Lower leg skin (tissue), 4 donors: Measurements from ENCODE around the gene TMED10. TPM values are rescaled to one million over a fixed set of nuclear protein-coding genes. Genes with fewer than 3 reads are reported as not detected.

Experiments used
- DNase-seq, 2 donors: peaks; one replicate each; pipeline ENCODE4 v3.0.0-alpha.2; 2019; ENCODE audit warnings: low spot score in 2 of 2
- H3K4me3 ChIP-seq: fragments of 200-600 bp; sonication (generic); 2 replicates; pipeline ENCODE4 v1.5.1; 2017; ENCODE audit warnings: mild to moderate bottlenecking, low read depth; ENCODE audit not compliant: poor library complexity, severe bottlenecking
- CTCF ChIP-seq, 3 donors: fragments of 450-650 bp; IDR thresholded peaks; one replicate each; pipeline ENCODE4 v1.5.1; 2016; ENCODE audit warnings: antibody characterized with exemption in 3 of 3, mild to moderate bottlenecking in 3 of 3, moderate library complexity in 2 of 3
- POLR2A ChIP-seq, 2 donors: fragments of 450-650 bp; IDR thresholded peaks; one replicate each; pipeline ENCODE4 v1.6.1; 2016 to 2017; ENCODE audit warnings: antibody characterized with exemption in 2 of 2, mild to moderate bottlenecking in 1 of 2, moderate library complexity in 1 of 2
- WGBS, 2 donors: methylation state at CpG; one replicate each; pipeline ENCODE4 v1.1.5; 2018; 5-methylcytosine and 5-hydroxymethylcytosine counted together
- intact Hi-C: fragments of 100-400 bp; cut with DNase I; formaldehyde crosslinking; loops from one replicate; pipeline ENCODE4 v1.15.0; 2023; ENCODE audit warnings: low total_unique reads
- total RNA-seq, 4 donors: library from RNA; depleted of rRNA; stranded (reverse); fragments of >200 nt; gene quantifications; one replicate each; pipeline ENCODE4 v1.1.0, GENCODE V29; 2016

The TMED10 gene
- total RNA-seq, 4 donors from 2014 or later = 144 to 208 (median 184) TPM

- no peak overlapping the region for H3K4me3 ChIP-seq
- DNase-seq = no peak
- intact Hi-C loops = no loop called here
- TF ChIP-seq CTCF (IDR thresholded peaks at IDR 0.05) = no peak
- TF ChIP-seq POLR2A (IDR thresholded peaks at IDR 0.05) = no peak
- 72 to 76% methylated on average over 9 of the region's 9 CpGs for WGBS, 2 donors
Measured at GRCh38 chr14:75220156-75220555, 43.7 kb upstream of the TMED10 start.

GRCh38 chr14:75217508-75218206, 41.2 kb upstream of the TMED10 start:
- WGBS, 2 donors = 54 to 57% methylated on average over 4 of the region's 4 CpGs
- DNase-seq = no peak
- TF ChIP-seq POLR2A (IDR thresholded peaks at IDR 0.05) = no peak
- TF ChIP-seq CTCF (IDR thresholded peaks at IDR 0.05) = no peak
- H3K4me3 ChIP-seq = no peak overlapping the region
- intact Hi-C loops = no loop called here

GRCh38 chr14:75216427-75217006, 40.1 kb upstream of the TMED10 start:
- WGBS, 2 donors = 82 to 85% methylated on average over 6 of the region's 6 CpGs
- no peak for DNase-seq
- no peak overlapping the region for H3K4me3 ChIP-seq
- intact Hi-C loops = no loop called here
- no peak for TF ChIP-seq POLR2A (IDR thresholded peaks at IDR 0.05)
- no peak for TF ChIP-seq CTCF (IDR thresholded peaks at IDR 0.05)

- no peak for DNase-seq
- 84 to 91% methylated on average over 6 of the region's 6 CpGs for WGBS, 2 donors
- intact Hi-C loops = no loop called here
- TF ChIP-seq POLR2A (IDR thresholded peaks at IDR 0.05) = no peak
- TF ChIP-seq CTCF (IDR thresholded peaks at IDR 0.05) = no peak
- H3K4me3 ChIP-seq = no peak overlapping the region
Measured at GRCh38 chr14:75215520-75215919, 39.1 kb upstream of the TMED10 start.

GRCh38 chr14:75214558-75214957, 38.1 kb upstream of the TMED10 start:
- 94% methylated on average over 5 of the region's 5 CpGs for WGBS, 2 donors

More at GRCh38 chr14:75214558-75214957, 38.1 kb upstream of the TMED10 start:
- no peak for DNase-seq
- TF ChIP-seq CTCF (IDR thresholded peaks at IDR 0.05) (no peak), POLR2A (IDR thresholded peaks at IDR 0.05) (no peak)
- intact Hi-C loops = no loop called here
- H3K4me3 ChIP-seq = no peak overlapping the region
